Endometrium (tissue), 2 donors: Measurements from ENCODE around the gene TTC22.
A peak's percentile ranks its signal among the peaks of the same experiment; 100 is the strongest.

ENCODE experiments used
- FAIRE-seq: peaks from 2 replicates; lab custom pipeline; 2012; peaks lifted over from hg19 to GRCh38; lab: Jason Lieb, UNC
- donor health status: control.
- donor health status: control.

Gene TTC22

GRCh38 chr1:54784066-54784465, 17.1 kb downstream of the TTC22 start:
- no peak for FAIRE-seq

- FAIRE-seq, result no peak
Measured at GRCh38 chr1:54782588-54782987, 18.5 kb downstream of the TTC22 start.

- no peak for FAIRE-seq
Measured at GRCh38 chr1:54782156-54782555, 19.0 kb downstream of the TTC22 start.

- no peak for FAIRE-seq
Measured at GRCh38 chr1:54781023-54781723, 19.9 kb downstream of the TTC22 start.

DNA sequence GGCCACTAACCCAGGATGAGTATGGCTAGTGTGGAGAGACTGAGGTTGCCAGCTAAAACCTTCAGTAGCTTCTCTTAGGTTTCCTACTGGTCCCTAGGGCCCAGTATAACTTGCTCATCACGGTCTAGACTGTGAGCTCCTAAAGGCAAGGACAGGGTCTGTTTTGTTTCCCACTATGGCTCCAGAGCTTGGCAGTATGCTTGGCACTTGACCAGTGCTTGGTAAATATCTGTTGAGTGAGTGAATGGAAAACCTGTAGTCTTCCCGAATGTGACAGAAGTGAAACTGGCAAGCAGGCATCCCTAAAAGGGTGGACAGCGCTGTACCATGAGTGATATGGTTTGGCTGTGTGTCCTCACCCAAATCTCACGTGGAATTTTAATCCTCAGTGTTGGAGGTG, 23.7 kb downstream of the TTC22 start:
- no peak for FAIRE-seq

- FAIRE-seq, result no peak
Measured at GRCh38 chr1:54777011-54777410, 24.1 kb downstream of the TTC22 start.

DNA sequence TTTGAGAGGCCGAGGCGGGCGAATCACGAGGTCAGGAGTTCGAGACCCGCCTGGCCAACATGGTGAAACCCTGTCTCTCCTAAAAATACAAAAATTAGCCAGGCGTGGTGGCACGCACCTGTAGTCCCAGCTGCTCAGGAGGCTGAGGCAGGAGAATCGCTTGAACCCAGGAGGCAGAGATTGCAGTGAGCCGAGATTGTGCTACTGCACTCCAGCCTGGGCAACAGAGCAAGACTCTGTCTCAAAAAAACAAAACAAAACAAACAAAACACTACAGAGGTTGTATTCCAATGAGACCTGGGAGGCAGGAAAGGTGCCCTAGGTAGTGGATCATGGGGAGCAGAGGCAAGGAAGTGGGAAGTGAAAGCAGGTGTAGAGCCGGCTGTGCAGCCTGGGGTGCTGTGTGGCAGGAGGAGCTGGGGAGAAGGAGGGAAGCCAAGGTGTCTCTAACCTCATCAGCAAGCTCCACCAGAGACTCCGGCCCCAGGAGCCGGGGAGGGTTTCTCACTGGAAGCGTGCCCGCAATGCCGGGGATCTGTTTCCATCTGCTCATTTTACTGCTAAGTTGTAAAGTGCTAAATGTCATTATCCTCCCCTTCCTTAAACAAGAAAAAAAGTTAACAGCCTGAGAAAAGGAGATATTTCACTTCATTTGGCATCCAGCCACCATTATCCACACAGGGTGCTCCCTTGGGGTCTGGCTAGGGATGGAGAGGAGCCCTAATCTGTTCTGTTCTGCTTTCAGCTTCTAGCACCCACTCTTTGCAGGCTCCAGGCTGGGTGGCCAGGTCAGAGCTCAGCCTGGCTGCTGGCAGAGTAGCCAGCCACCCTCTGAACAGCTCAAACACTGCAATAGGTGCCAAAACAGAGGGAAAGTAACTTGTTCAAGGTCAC, 25.0 kb downstream of the TTC22 start:
- peak; percentile 89 for FAIRE-seq

DNA sequence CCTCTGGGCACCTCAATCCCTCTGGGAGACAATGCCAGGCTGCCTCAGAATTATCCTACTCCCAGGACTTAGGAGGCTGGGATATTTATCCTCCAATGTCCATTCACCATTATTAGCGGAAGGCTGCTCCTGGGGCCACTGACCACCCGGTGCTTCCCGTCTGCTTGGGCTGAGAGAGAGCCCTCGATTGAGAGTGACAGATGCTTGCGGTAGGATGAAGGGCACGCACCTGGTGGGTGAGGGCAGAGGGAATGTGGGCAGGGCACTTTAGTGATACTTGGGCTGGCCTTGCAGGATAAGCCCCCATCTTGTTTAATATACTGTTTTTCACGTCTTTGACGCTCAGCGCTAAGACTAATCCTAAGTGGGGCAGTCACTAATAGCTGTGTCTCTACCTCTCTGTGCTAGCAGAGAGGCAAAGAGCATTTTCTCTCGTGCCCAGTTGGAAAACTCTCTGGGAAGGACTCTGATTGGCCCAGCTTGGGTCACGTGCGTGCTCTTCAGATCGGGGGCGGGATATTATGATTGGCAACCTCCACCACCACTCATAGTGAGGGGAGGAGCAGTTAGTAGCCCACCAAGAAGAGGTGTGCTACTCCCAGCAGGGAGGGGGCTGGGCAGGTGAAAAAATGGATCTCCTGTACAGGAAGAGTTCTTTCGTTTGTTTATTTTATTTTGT, 26.2 kb downstream of the TTC22 start:
- no peak for FAIRE-seq

DNA sequence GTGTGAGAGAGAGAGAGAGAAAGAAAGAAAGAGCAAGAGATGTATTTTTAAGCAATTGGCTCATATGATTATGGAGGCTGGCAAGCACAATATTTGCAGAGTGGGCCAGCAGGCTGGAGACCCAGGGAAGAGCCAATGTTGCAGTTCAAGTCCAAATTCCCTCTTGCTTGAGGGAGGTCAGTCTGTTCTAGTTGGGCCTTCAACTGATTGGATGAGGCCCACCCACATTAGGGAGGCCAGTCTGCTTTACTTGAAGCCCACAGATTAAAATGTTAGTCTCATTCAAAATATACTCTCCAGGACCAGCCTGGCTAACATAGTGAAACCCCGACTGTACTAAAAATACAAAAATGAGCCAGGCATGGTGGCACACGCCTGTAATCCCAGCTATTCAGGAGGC, 28.2 kb downstream of the TTC22 start:
- no peak for FAIRE-seq

DNA sequence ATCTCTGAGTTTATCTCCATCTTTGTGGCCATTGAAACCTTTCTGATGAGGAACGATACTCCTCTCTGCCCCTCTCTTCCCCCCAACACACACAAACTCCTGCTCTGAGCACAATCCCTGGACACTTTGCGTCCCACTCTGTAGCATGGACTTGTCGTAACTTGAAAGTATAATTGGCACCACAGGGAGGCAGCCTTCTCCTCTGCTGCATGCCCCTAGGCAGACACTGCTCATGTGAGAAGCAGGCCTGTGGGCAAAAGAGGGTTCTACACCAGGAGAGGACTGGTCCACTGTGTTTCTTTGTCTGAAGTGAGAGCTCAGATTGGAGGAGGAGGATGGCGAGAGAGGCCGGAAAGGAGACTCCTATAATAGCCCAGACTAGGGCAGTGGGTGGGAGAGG, 33.0 kb downstream of the TTC22 start:
- FAIRE-seq, result no peak

- no peak for FAIRE-seq
Measured at GRCh38 chr1:54767526-54767925, 33.6 kb downstream of the TTC22 start.

DNA sequence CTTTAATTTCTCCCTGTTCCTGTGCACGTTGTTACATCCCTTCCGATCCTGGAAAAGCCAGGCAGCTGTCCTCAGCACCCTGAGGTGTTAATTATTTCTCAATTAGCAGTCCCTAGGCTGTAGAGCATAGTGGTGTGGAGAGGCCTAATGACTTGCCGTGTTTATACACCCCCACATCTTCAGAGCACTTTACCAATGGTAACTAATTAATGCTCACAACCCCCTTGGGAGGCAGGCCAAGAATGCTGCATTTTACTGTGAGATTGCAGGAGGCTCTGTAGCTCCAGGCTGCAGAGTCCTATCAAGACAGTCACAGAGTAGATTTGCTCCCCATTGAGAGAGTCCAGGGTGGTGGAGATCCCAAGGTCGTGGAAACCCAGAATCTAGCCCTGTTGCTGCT, 34.4 kb downstream of the TTC22 start:
- FAIRE-seq, result no peak

GRCh38 chr1:54764922-54765561, 36.1 kb downstream of the TTC22 start:
- FAIRE-seq, result no peak

- peak; percentile 99 for FAIRE-seq
Measured at GRCh38 chr1:54764133-54764921, 36.8 kb downstream of the TTC22 start, which contains the start of gene PARS2. TSS of gene PARS2 (minus strand) at chr1:54764523. CDS start at chr1:54759161, 5,362 bp downstream.

DNA sequence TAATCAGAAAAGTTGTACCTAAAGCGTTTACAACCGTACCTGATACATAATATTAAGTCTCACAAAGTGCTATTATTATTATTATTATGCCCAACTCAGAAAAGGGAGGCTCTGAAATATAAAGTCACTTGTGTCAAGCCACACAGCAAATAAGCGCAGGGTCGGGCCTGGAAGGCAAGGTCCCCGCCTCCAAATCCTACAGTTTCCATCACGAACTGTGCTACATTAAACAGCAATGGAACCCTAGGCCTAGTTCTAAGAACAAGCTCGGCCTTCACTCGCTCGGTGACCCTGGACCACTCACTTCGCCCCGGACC, 37.3 kb downstream of the TTC22 start:
- FAIRE-seq, result no peak

DNA sequence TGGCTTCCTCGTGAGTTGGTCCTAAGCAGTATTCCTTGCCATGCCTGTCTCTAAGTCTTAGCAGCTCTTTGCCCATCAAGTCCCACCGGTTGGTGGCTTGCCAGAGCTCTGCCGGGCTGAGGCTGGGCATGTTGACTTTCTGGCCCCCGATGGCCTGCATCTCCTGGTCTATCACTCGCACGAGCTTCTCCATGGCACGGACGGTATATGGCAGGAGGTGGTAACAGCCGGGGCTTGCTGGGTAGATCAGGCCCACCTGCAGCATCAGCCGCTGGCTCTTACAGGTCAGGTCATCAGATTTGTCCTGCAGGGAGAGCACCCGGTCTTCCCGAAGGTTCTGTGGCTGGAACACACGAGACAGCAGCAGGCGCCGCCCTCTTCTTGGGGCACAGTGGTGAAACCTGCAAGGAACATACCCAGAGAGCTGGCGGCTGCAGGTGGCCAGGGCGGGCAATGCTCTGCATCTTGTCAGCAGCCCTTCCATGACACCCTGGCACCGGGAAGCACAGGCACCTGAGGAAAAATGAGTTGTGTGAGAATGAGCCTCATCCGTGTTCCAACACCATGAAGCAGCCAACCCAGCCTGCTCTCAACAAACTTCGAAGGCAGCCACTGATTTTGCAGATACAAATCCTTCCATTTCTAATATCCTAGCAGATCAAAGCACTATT, 42.3 kb downstream of the TTC22 start:
- no peak for FAIRE-seq

DNA sequence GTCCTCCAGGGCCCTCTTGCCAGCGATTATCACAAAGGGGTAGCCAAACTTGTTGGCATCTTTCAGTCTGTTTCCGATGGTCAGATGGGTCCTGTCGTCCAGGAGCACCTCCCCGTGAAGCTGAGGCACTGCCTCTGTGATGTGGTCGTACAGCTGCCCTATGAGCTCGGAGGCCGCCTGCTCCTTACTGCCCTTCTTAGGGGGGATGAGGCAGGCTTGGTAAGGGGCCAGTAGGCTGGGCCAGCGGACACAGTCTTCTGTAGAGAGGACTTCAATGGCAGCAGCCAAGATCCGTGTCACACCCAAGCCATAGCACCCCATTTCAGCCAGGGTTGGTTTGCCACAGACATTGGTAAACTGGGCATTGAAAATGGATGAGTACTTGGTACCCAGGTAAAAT, 43.3 kb downstream of the TTC22 start:
- FAIRE-seq, result no peak

DNA sequence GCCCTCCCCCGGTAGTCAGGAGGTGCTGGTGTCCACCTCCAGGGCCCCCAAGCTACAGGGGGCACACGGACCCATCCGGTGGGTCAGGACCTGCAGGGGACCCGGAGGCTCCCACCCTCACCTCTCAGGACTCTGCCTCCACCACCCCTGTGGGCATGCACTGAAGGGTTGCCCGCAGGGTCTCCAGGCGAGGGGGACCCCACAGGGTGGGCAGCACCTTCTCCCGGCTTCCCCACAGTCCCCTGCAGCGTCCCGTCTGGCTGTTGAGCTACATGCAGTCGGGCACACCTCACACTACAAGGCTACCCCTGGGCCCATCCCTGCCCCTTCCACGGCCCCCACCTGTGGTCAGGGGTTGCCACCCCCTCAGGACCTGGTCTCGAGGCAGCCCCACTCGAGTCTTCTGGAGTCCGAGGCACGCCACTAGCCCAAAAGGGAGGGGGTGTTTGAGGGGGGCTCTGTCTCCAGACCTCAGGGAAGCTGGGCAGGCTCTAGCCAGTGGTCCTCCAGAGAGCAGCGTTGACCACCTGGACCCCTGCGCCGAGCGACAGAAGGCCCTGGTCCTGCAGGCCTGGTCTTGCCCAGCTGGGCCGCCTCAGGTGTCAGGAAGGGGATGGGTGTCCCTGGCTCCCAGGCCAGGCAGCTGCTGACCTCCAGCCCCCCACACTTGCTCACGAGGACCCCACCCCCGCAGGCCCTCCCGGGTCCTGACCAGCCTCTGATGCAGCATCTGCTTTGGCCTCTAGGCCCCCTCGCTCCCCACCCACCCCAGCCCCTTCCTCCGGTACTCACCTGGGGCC, 46.4 kb downstream of the TTC22 start:
- FAIRE-seq, result no peak

- no peak for FAIRE-seq
Measured at GRCh38 chr1:54754045-54754444, 47.1 kb downstream of the TTC22 start.

- FAIRE-seq, result no peak
Measured at GRCh38 chr1:54751426-54751825, 49.7 kb downstream of the TTC22 start.
